ENCODE results near the gene NLRP4. TPM values are rescaled to one million over a fixed set of nuclear protein-coding genes. Genes with fewer than 3 reads are reported as not detected.

Gene NLRP4
- polyA plus RNA-seq, 1 donor (not counting 4 experiments of a cell fraction or from before 2014, with no cell fraction given), result not detected

DNA sequence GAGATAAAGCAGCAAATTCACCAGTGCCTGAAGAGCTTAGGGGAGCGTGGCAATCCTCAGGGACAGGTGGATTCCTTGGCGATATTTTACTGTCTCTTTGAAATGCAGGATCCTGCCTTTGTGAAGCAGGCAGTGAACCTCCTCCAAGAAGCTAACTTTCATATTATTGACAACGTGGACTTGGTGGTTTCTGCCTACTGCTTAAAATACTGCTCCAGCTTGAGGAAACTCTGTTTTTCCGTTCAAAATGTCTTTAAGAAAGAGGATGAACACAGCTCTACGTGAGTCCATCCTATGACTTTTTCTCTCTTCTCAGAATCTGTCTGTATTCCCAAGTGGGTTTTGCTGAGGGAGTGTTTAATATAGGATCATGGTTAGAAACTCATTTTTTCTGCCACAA is 22.6 kb downstream of the NLRP4 start:
- no peak for DNase-seq (ENCODE audit: low read depth, low spot score)
- H3K27me3 ChIP-seq (ENCODE audit: control insufficient read depth, extremely low read depth, insufficient read depth, low read length), result no peaks in the 10 kb centered on the region
- no peak overlapping the region for H3K27ac ChIP-seq (ENCODE audit: control insufficient read depth, insufficient read depth, low read length)
- H3K36me3 ChIP-seq (ENCODE audit: control insufficient read depth in 2 of 2, extremely low read depth in 1 of 2, insufficient read depth in 2 of 2, low read length in 2 of 2), result no peaks in the 10 kb centered on the region
- H4K20me1 ChIP-seq (ENCODE audit: control insufficient read depth, extremely low read depth, insufficient read depth, low read length), result no peaks in the 10 kb centered on the region
- H3K9me1 ChIP-seq (ENCODE audit: control insufficient read depth, extremely low read depth, insufficient read depth, low read length), result no peaks in the 10 kb centered on the region
- no peaks in the 10 kb centered on the region for H3K4me1 ChIP-seq (ENCODE audit: control insufficient read depth, extremely low read depth, insufficient read depth, low read length)
- no peak overlapping the region for H3K9ac ChIP-seq (ENCODE audit: control insufficient read depth, extremely low read depth, insufficient read depth, low read length)
- H3K4me2 ChIP-seq (ENCODE audit: control insufficient read depth, extremely low read depth, insufficient read depth, low read depth, low read length), result no peak overlapping the region
- H2AFZ ChIP-seq (ENCODE audit: control insufficient read depth, low read length), result no peak overlapping the region
- dilution Hi-C loops (cut with MboI; ENCODE audit: extremely low pct_ligation_motif_present, low sequenced_read_pairs), result no loop called here
- H3K4me3 ChIP-seq (ENCODE audit: control insufficient read depth in 2 of 3, extremely low read depth in 1 of 3, insufficient read depth in 2 of 3, low read depth in 1 of 3, low read length in 3 of 3), result no peak overlapping the region
- TF ChIP-seq EZH2 (IDR thresholded peaks at IDR 0.05; ENCODE audit: low read length) (no peak), CTCF (optimal IDR thresholded peaks at IDR 0.05 in 1 of 3, IDR thresholded peaks at IDR 0.05 in 1 of 3, conservative IDR thresholded peaks at IDR 0.05 in 1 of 3; ENCODE audit: extremely low read depth in 1 of 3, insufficient read depth in 2 of 3, low read length in 3 of 3) (no peak)
- no peak for FAIRE-seq
- peaks cover 3% of the 10 kb centered on the region for H3K9me3 ChIP-seq (ENCODE audit: control insufficient read depth, low read depth, low read length)
- no peaks in the 10 kb centered on the region for H3K79me2 ChIP-seq (ENCODE audit: control insufficient read depth, insufficient read depth, low read length)

GRCh38 chr19:55866521-55866920 is 30.2 kb downstream of the NLRP4 start:
- H3K4me2 ChIP-seq (ENCODE audit: control insufficient read depth, extremely low read depth, insufficient read depth, low read depth, low read length), result no peak overlapping the region
- H3K4me3 ChIP-seq (ENCODE audit: control insufficient read depth in 2 of 3, extremely low read depth in 1 of 3, insufficient read depth in 2 of 3, low read depth in 1 of 3, low read length in 3 of 3), result no peak overlapping the region
- H3K36me3 ChIP-seq (ENCODE audit: control insufficient read depth in 2 of 2, extremely low read depth in 1 of 2, insufficient read depth in 2 of 2, low read length in 2 of 2), result no peaks in the 10 kb centered on the region
- H3K27me3 ChIP-seq (ENCODE audit: control insufficient read depth, extremely low read depth, insufficient read depth, low read length), result no peaks in the 10 kb centered on the region
- H3K9me1 ChIP-seq (ENCODE audit: control insufficient read depth, extremely low read depth, insufficient read depth, low read length), result no peaks in the 10 kb centered on the region
- no peak for TF ChIP-seq CTCF (optimal IDR thresholded peaks at IDR 0.05 in 1 of 3, IDR thresholded peaks at IDR 0.05 in 1 of 3, conservative IDR thresholded peaks at IDR 0.05 in 1 of 3; ENCODE audit: extremely low read depth in 1 of 3, insufficient read depth in 2 of 3, low read length in 3 of 3)
- TF ChIP-seq EZH2 (IDR thresholded peaks at IDR 0.05; ENCODE audit: low read length), result no peak
- dilution Hi-C loops (cut with MboI; ENCODE audit: extremely low pct_ligation_motif_present, low sequenced_read_pairs), result no loop called here
- no peak overlapping the region for H2AFZ ChIP-seq (ENCODE audit: control insufficient read depth, low read length)
- no peaks in the 10 kb centered on the region for H3K4me1 ChIP-seq (ENCODE audit: control insufficient read depth, extremely low read depth, insufficient read depth, low read length)
- H3K9ac ChIP-seq (ENCODE audit: control insufficient read depth, extremely low read depth, insufficient read depth, low read length), result no peak overlapping the region
- no peaks in the 10 kb centered on the region for H3K79me2 ChIP-seq (ENCODE audit: control insufficient read depth, insufficient read depth, low read length)
- H3K27ac ChIP-seq (ENCODE audit: control insufficient read depth, insufficient read depth, low read length), result no peak overlapping the region
- peaks cover 9% of the 10 kb centered on the region for H3K9me3 ChIP-seq (ENCODE audit: control insufficient read depth, low read depth, low read length)
- FAIRE-seq (no peak), DNase-seq (ENCODE audit: low read depth, low spot score) (no peak)
- no peaks in the 10 kb centered on the region for H4K20me1 ChIP-seq (ENCODE audit: control insufficient read depth, extremely low read depth, insufficient read depth, low read length)

Measured in keratinocyte (primary cell).